ENCODE data around the gene CYB561A3.
"Not testable (repeated sequence)": the region's sequence is repeated elsewhere in the genome, so short reads cannot be mapped to it uniquely, and the experiment has no call there.

CYB561A3 gene

DNA sequence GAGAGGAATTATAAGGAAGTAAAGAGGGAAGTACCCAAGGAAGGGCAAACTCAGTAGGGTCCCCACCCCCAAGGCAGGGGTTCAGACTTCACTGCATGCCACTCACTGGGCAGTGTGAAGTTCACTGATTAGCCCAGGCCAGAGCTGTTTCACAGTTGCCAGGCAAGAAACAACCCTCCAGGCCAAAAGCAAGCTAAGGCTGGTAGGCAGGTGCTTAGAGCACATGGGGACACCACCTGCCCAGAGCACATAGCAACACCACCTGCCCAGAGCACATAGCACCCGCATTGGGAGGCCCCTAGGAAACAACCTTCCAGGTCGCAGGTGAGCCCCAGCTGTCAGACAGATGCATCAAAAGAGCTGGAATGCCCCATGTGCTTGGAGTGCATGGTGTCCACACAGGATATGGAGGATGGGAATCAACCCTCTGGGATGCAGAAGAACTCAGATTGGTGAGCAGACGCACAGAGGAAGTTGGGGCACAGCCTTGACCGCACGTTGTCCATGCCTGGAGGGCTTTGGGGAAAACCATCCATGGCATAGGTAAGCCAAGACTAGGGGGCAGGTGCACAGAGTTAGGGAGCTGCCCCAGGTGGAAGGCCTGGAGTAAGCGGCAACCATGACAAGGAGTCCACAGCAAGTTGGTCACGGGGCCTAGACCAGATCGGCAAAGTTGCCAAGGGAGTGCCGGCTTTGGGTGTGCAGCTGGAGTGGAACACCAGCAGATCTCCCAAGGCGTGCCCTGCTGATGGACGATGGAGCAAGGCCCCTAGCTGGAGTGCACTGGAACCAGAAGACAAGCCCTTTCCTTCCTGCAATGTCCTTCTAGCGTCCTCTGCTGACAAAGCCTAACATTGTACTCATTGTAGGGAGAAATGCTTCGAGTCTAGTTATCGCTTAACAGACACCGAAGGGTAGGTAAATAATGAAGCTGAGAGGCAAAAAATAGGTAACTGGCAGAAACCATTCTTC is 22.9 kb upstream of the CYB561A3 start:
- H3K27ac ChIP-seq (ENCODE audit: low read depth, low read length), result no peak overlapping the region
- no peaks in the 10 kb centered on the region for H3K9me3 ChIP-seq (ENCODE audit: control insufficient read depth, insufficient read depth, low read depth, low read length)
- no peak overlapping the region for H3K4me3 ChIP-seq (ENCODE audit: low read depth, low read length)
- no peaks in the 10 kb centered on the region for H3K27me3 ChIP-seq (ENCODE audit: control insufficient read depth, insufficient read depth, low read length)
- no peak overlapping the region for H3K9ac ChIP-seq (ENCODE audit: low read length)
- no peaks in the 10 kb centered on the region for H3K4me1 ChIP-seq (ENCODE audit: control insufficient read depth, insufficient read depth, low read length)
- H3K36me3 ChIP-seq (ENCODE audit: control insufficient read depth, insufficient read depth, low read length), result no peaks in the 10 kb centered on the region

DNA sequence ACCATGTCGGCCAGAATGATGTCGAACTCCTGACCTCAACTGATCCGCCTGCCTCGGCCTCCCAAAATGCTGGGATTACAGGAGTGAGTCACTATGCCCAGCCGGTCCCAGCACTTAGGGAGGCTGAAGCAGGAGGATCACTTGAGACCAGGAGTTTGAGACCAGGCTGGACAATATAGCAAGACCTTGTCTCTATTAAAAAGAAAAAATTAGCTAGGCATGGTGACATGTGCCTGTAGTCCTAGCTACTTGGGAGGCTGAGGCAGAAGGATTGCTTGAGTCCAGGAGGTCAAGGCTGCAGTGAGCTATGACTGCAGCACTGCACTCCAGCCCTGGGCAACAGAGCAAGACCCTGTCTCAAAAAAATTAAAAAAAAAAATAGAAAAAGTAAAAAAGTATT is 22.2 kb upstream of the CYB561A3 start:
- not testable (repeated sequence) for H3K9me3 ChIP-seq (ENCODE audit: control insufficient read depth, insufficient read depth, low read depth, low read length); H3K4me1 ChIP-seq (ENCODE audit: control insufficient read depth, insufficient read depth, low read length); H3K36me3 ChIP-seq (ENCODE audit: control insufficient read depth, insufficient read depth, low read length); H3K9ac ChIP-seq (ENCODE audit: low read length); H3K27me3 ChIP-seq (ENCODE audit: control insufficient read depth, insufficient read depth, low read length); H3K4me3 ChIP-seq (ENCODE audit: low read depth, low read length); H3K27ac ChIP-seq (ENCODE audit: low read depth, low read length)

DNA sequence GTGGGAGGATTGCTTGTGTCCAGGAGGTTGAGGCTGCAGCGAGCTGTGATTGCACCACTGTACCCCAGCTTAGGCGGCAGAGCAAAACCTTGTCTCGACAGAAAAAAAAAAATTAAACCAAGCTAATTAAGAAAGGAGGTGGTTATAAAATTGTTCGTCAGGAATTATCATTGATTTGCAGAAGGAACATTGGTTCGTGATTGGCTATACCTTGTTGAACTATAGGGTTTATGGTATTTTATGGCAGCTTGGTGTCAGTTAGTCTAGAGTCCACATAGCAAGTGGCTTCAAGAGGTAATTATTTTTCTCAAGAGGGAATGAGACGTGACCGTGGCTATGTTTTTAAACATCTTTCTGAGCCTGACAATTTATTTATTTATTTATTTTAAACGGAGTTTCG is 19.2 kb upstream of the CYB561A3 start:
- H3K36me3 ChIP-seq (ENCODE audit: control insufficient read depth, insufficient read depth, low read length), result peaks cover 7% of the 10 kb centered on the region; the same call in 1 of the 2 replicates
- H3K4me1 ChIP-seq (ENCODE audit: control insufficient read depth, insufficient read depth, low read length), result no peaks in the 10 kb centered on the region
- no peaks in the 10 kb centered on the region for H3K9me3 ChIP-seq (ENCODE audit: control insufficient read depth, insufficient read depth, low read depth, low read length)
- H3K27me3 ChIP-seq (ENCODE audit: control insufficient read depth, insufficient read depth, low read length), result no peaks in the 10 kb centered on the region
- H3K4me3 ChIP-seq (ENCODE audit: low read depth, low read length), result no peak overlapping the region
- H3K27ac ChIP-seq (ENCODE audit: low read depth, low read length), result no peak overlapping the region
- no peak overlapping the region for H3K9ac ChIP-seq (ENCODE audit: low read length)

DNA sequence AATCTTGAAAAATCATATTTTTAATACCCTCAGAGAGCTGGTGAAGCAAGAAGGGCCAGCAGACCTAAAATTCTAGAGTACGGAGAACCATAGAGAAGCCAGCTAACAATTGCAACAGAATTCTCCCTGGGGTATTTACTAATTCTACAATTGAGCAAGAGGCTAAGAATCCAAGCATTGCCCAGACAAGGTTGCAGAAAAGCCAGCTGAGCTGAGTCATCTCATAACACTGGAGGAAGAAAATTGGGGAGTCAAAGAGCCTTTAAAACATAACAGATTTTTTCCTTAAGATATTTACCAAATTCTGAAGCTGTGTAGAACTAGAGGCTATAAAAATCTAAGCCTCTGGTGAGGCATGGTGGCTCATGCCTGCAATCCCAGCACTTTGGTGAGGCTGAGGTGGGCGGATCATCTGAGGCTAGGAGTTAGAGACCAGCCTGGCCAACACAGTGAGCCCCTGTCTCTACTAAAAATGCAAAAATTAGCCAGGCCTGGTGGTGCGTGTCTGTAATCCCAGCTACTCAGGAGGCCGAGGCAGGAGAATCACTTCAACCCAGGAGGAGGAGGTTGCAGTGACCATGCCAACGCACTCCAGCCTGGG is 17.1 kb upstream of the CYB561A3 start:
- Histone ChIP-seq H3K9me3 (ENCODE audit: control insufficient read depth, insufficient read depth, low read depth, low read length) (peaks cover 12% of the 10 kb centered on the region), H3K9ac (ENCODE audit: low read length) (no peak overlapping the region), H3K27ac (ENCODE audit: low read depth, low read length) (no peak overlapping the region), H3K27me3 (ENCODE audit: control insufficient read depth, insufficient read depth, low read length) (no peaks in the 10 kb centered on the region), H3K36me3 (ENCODE audit: control insufficient read depth, insufficient read depth, low read length) (peaks cover 15% of the 10 kb centered on the region), H3K4me1 (ENCODE audit: control insufficient read depth, insufficient read depth, low read length) (no peaks in the 10 kb centered on the region), H3K4me3 (ENCODE audit: low read depth, low read length) (no peak overlapping the region)

DNA sequence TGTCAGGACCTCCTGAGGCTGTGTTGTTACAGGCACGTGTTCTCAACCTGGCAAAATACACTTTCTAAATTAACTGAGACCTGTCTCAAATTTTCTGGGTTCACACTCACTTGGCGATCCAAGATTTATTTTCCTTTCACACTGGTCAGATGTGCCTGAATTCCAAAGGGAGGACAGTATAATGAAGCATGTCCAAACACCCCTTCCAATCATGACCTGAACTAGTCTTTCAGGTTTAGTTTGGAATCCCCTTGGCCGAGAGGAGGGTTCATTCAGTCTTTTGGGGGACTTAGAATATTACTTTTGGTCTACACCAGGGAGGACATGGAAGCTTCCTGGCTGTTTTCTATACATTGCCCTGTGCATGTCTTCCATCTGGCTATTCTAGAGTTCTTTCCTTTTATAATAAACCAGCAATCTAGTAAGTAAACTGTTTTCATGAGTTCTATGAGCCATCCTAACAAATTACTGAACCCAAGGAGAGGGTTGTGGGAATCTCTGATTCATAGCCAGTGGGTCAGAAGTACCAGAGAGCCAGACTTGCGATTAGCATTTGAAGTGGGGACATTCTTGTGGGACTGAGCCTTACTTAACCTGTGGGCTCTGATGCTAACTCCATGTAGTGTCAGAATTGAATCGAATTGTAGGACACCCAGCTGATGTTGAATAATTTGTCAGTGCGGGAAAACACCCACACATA is 15.9 kb upstream of the CYB561A3 start:
- peaks cover 22% of the 10 kb centered on the region for H3K9me3 ChIP-seq (ENCODE audit: control insufficient read depth, insufficient read depth, low read depth, low read length)
- no peaks in the 10 kb centered on the region for H3K27me3 ChIP-seq (ENCODE audit: control insufficient read depth, insufficient read depth, low read length)
- no peaks in the 10 kb centered on the region for H3K4me1 ChIP-seq (ENCODE audit: control insufficient read depth, insufficient read depth, low read length)
- no peak overlapping the region for H3K9ac ChIP-seq (ENCODE audit: low read length)
- peaks cover 22% of the 10 kb centered on the region for H3K36me3 ChIP-seq (ENCODE audit: control insufficient read depth, insufficient read depth, low read length)
- H3K4me3 ChIP-seq (ENCODE audit: low read depth, low read length), result no peak overlapping the region
- H3K27ac ChIP-seq (ENCODE audit: low read depth, low read length), result no peak overlapping the region

DNA sequence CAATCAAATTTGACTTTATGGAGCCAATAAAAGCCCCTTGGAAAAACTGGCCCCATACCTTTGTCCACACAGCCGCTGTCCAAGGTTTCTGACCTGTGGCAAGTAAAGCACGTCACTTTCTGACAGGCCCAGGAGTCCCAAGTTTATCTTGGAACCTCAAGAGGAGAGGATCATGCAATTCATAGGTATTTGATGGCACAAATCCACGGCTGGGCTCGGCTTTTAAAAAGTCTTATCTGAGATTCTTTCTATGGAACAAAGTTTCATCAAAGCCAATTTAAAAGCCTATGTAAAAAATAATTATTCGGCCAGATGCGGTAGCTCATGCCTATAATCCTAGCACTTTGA is 14.1 kb upstream of the CYB561A3 start:
- H3K36me3 ChIP-seq (ENCODE audit: control insufficient read depth, insufficient read depth, low read length), result peaks cover 29% of the 10 kb centered on the region
- H3K9ac ChIP-seq (ENCODE audit: low read length), result no peak overlapping the region
- no peaks in the 10 kb centered on the region for H3K27me3 ChIP-seq (ENCODE audit: control insufficient read depth, insufficient read depth, low read length)

DNA sequence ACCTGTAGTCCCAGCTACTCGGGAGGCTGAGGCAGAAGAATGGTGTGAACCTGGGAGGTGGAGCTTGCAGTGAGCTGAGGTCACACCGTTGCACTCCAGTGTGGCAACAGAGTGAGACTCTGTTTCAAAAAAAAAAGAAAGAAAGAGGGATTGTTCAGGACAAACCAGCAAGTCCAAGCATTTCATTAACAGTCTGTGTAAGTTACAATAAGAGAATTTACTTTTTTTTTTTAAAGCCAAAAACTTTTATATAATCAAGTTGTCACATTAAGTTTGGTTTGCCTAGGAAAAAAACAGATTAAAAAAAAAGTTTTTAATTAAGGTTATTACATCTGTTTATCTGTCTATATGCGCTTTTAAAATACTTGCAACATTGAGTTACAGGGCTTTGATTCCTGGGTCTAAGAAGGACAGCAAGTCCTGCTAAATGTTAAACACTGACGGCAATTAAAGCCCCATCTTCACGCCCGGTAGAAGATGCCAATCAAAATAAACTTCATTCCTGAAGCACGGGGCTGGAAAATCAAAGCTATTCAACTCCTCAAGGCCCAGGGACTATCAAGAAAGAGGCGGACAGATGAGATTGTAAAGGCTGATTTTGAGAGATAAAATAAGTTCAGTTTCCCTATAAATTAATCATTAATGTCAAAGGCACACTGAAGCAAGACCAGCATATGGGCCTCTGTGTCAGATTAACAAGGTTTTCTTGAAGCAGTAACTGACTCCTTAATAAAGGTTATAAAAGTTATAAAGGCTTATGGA is 11.2 kb upstream of the CYB561A3 start:
- H3K27ac ChIP-seq (ENCODE audit: low read depth, low read length), result no peak overlapping the region
- no peaks in the 10 kb centered on the region for H3K27me3 ChIP-seq (ENCODE audit: control insufficient read depth, insufficient read depth, low read length)
- peaks cover 34% of the 10 kb centered on the region for H3K9me3 ChIP-seq (ENCODE audit: control insufficient read depth, insufficient read depth, low read depth, low read length)

More for the DNA sequence above, 14.1 kb upstream of the CYB561A3 start:
- Histone ChIP-seq H3K9me3 (ENCODE audit: control insufficient read depth, insufficient read depth, low read depth, low read length) (peaks cover 34% of the 10 kb centered on the region), H3K4me1 (ENCODE audit: control insufficient read depth, insufficient read depth, low read length) (no peaks in the 10 kb centered on the region), H3K4me3 (ENCODE audit: low read depth, low read length) (no peak overlapping the region), H3K27ac (ENCODE audit: low read depth, low read length) (no peak overlapping the region)

DNA sequence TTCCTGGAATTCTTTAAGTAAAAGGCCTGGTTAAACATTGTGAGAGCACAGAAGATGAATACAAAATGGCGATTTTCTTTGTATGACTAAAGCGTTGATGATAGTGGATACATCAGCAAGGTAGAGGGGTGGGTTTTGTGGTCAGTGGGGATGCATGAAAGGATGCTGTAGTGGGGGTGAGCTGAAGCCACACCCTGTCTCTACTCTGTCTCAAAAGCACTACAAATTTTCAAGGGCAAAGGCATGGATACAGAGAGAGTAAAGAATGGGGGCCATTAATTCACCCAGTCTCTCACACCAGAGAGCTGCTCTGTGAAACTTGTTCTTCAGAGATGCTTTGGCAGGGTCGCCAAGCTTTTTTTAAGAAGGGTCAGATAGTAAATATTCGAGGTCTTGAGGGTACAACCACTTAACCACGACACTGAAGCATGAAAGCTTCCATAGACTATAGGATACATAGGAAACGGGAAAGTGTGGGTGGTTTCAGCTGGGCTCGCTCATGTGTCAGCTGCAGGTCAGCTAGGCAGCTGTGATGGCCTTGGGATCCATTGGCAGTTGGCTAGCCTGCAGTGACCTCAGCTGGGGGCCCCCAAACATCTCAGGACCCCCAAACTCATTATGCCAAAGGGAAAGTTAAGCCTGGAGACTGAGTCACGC is 8.8 kb upstream of the CYB561A3 start:
- Histone ChIP-seq H3K27ac (ENCODE audit: low read depth, low read length) (no peak overlapping the region), H3K27me3 (ENCODE audit: control insufficient read depth, insufficient read depth, low read length) (no peaks in the 10 kb centered on the region), H3K9ac (ENCODE audit: low read length) (no peak overlapping the region)

More for the DNA sequence above, 11.2 kb upstream of the CYB561A3 start:
- no peaks in the 10 kb centered on the region for H3K4me1 ChIP-seq (ENCODE audit: control insufficient read depth, insufficient read depth, low read length)
- peaks cover 56% of the 10 kb centered on the region for H3K36me3 ChIP-seq (ENCODE audit: control insufficient read depth, insufficient read depth, low read length)
- H3K9ac ChIP-seq (ENCODE audit: low read length), result no peak overlapping the region
- no peak overlapping the region for H3K4me3 ChIP-seq (ENCODE audit: low read depth, low read length)

DNA sequence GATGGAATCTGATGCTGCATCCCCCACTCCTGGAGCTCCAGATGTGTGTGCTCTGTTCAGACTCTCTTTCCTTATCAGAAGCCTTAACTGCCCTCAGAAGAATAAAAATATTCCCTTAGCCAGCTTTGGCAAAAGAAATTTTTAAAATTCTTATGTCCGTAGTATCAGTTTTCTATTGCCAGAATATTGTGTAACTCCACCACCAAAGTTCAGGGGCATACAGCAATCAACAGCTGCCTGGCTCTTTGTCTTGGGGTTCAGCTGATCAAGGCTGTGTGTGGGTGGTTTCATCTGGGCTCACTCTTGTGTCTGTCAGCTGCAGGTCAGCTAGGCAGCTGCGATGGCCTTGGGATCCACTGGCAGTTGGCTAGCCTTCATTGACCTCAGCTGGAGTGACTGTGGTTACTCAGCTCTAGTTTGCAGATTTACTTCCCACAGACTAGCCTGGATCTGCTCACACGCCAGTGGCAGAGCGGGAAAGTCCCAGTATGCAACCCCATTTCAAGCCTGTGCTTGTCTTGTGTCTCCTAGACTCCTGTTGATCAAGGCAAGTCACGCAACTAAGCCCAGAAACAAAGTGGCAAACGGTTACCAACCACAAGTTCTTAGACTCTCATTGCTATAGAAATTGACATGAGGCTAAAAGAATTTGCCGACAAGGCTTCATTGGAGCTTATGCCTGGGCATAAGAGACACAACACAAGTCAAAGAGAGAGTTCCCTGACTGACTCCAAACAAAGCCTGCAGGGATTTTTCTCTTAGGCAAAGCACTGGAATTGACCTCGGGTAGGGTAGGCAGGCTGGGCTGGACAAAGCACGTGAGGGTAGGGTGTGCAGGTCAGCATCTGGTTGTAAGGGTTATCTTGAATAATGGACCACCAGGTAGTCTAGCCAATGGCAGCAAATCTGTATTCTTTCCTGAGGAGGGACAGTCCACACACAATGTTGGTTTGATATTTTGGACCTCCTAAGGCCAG is 8.0 kb upstream of the CYB561A3 start:
- peaks cover 30% of the 10 kb centered on the region for H3K9me3 ChIP-seq (ENCODE audit: control insufficient read depth, insufficient read depth, low read depth, low read length)
- H3K27me3 ChIP-seq (ENCODE audit: control insufficient read depth, insufficient read depth, low read length), result no peaks in the 10 kb centered on the region
- H3K4me3 ChIP-seq (ENCODE audit: low read depth, low read length), result no peak overlapping the region
- H3K9ac ChIP-seq (ENCODE audit: low read length), result no peak overlapping the region
- no peaks in the 10 kb centered on the region for H3K4me1 ChIP-seq (ENCODE audit: control insufficient read depth, insufficient read depth, low read length)
- H3K36me3 ChIP-seq (ENCODE audit: control insufficient read depth, insufficient read depth, low read length), result peaks cover 72% of the 10 kb centered on the region
- no peak overlapping the region for H3K27ac ChIP-seq (ENCODE audit: low read depth, low read length)

More for the DNA sequence above, 8.8 kb upstream of the CYB561A3 start:
- no peak overlapping the region for H3K4me3 ChIP-seq (ENCODE audit: low read depth, low read length)
- H3K4me1 ChIP-seq (ENCODE audit: control insufficient read depth, insufficient read depth, low read length), result no peaks in the 10 kb centered on the region
- peaks cover 70% of the 10 kb centered on the region for H3K36me3 ChIP-seq (ENCODE audit: control insufficient read depth, insufficient read depth, low read length)
- peaks cover 34% of the 10 kb centered on the region for H3K9me3 ChIP-seq (ENCODE audit: control insufficient read depth, insufficient read depth, low read depth, low read length)

Measured in HUES6 (cell line).